MM.1S (cell line): ENCODE measurements around the gene HSD17B13.
"Not testable (repeated sequence)": the region's sequence is repeated elsewhere in the genome, so short reads cannot be mapped to it uniquely, and the experiment has no call there.

Experiments used
- DNase-seq: peaks from one replicate; pipeline ENCODE4 v3.0.0-alpha.2; 2015
- H2AFZ ChIP-seq: fragments of 300-600 bp; sonication (generic); 2 replicates; pipeline ENCODE4 v1.6.0; 2016; ENCODE audit warnings: antibody characterized with exemption, low read length
- H3F3A ChIP-seq: fragments of 300-600 bp; sonication (generic); 2 replicates; pipeline ENCODE4 v1.6.1; 2016; ENCODE audit warnings: mild to moderate bottlenecking, antibody characterized with exemption, low read length, moderate library complexity, mixed read lengths; ENCODE audit not compliant: insufficient read depth
- H3K27ac ChIP-seq: fragments of 300-600 bp; sonication (generic); 2 replicates; pipeline ENCODE4 v1.5.1; 2016; ENCODE audit warnings: mild to moderate bottlenecking, low read length
- H3K27me3 ChIP-seq: fragments of 300-600 bp; sonication (generic); replicated peaks from 2 replicates; pipeline ENCODE4 v1.6.0; 2016; ENCODE audit warnings: low read length; ENCODE audit not compliant: insufficient read depth
- H3K36me3 ChIP-seq: fragments of 300-600 bp; sonication (generic); replicated peaks from 2 replicates; pipeline ENCODE4 v1.6.1; 2016; ENCODE audit warnings: mild to moderate bottlenecking, low read length, mixed read lengths; ENCODE audit not compliant: insufficient read depth
- H3K4me1 ChIP-seq: fragments of 300-600 bp; sonication (generic); 2 replicates; pipeline ENCODE4 v1.6.1; 2016; ENCODE audit warnings: low read length, mixed read lengths
- H3K4me2 ChIP-seq: fragments of 300-600 bp; sonication (generic); 2 replicates; pipeline ENCODE4 v1.6.0; 2016; ENCODE audit warnings: low read depth, low read length
- H3K4me3 ChIP-seq: fragments of 300-600 bp; sonication (generic); 2 replicates; pipeline ENCODE4 v1.5.1; 2016; ENCODE audit warnings: low read length, mixed read lengths
- H3K79me2 ChIP-seq: fragments of 300-600 bp; sonication (generic); 2 replicates; pipeline ENCODE4 v1.6.1; 2016; ENCODE audit warnings: mixed run types, low read length, mixed read lengths
- H3K9ac ChIP-seq: fragments of 300-600 bp; sonication (generic); 2 replicates; pipeline ENCODE4 v1.6.1; 2016; ENCODE audit warnings: low read length, mixed read lengths
- H3K9me2 ChIP-seq: fragments of 300-600 bp; sonication (generic); replicated peaks from 2 replicates; pipeline ENCODE4 v1.6.1; 2016; ENCODE audit warnings: mild to moderate bottlenecking, low read length, mixed read lengths; ENCODE audit not compliant: insufficient read depth
- H3K9me3 ChIP-seq: fragments of 300-600 bp; sonication (generic); replicated peaks from 2 replicates; pipeline ENCODE4 v1.6.1; 2016; ENCODE audit warnings: mild to moderate bottlenecking, low read length, mixed read lengths; ENCODE audit not compliant: insufficient read depth
- H4K20me1 ChIP-seq: fragments of 300-600 bp; sonication (generic); 2 replicates; pipeline ENCODE4 v1.6.1; 2016; ENCODE audit warnings: mild to moderate bottlenecking, low read length, moderate library complexity, mixed read lengths; ENCODE audit not compliant: insufficient read depth
- CTCF ChIP-seq: fragments of 300-600 bp; sonication (generic); IDR thresholded peaks from 2 replicates; pipeline ENCODE4 v1.5.1; 2016; ENCODE audit warnings: antibody characterized with exemption, low read length, mixed read lengths
- EZH2 ChIP-seq: fragments of 300-600 bp; sonication (generic); optimal IDR thresholded peaks from 2 replicates; pipeline ENCODE3; 2017; ENCODE audit warnings: low read depth, mild to moderate bottlenecking, antibody characterized with exemption, low read length, mixed read lengths
- EZH2phosphoT487 ChIP-seq: fragments of 300-600 bp; sonication (generic); IDR thresholded peaks from 2 replicates; pipeline ENCODE4 v1.6.1; 2018; ENCODE audit warnings: antibody characterized with exemption, low read length

The HSD17B13 gene

GRCh38 chr4:87353592-87353991 lies 30.9 kb upstream of the HSD17B13 start:
- Histone ChIP-seq H2AFZ (no peak overlapping the region), H3K9me2 (no peaks in the 10 kb centered on the region), H3K36me3 (no peaks in the 10 kb centered on the region), H4K20me1 (no peaks in the 10 kb centered on the region), H3K4me2 (peak overlapping the region; percentile 38; the same call in 1 of the 2 replicates), H3F3A (peaks cover 6% of the 10 kb centered on the region; the same call in 1 of the 2 replicates), H3K4me3 (no peak overlapping the region), H3K79me2 (no peaks in the 10 kb centered on the region), H3K9me3 (no peaks in the 10 kb centered on the region), H3K27me3 (no peaks in the 10 kb centered on the region), H3K9ac (no peak overlapping the region), H3K27ac (0 out of 2 replicates have a peak overlapping the region, but pooled peaks have one; percentile 1), H3K4me1 (0 out of 2 replicates have a peak, but pooled peaks cover 5% of the 10 kb centered on the region)
- peak; percentile 61 for DNase-seq
- TF ChIP-seq EZH2 (no peak), CTCF (peak; percentile 81), EZH2phosphoT487 (no peak)

GRCh38 chr4:87345139-87345538 lies 22.5 kb upstream of the HSD17B13 start:
- Histone ChIP-seq H3K4me3 (no peak overlapping the region), H3F3A (0 out of 2 replicates have a peak, but pooled peaks cover 3% of the 10 kb centered on the region), H3K79me2 (no peaks in the 10 kb centered on the region), H2AFZ (no peak overlapping the region), H3K4me2 (no peak overlapping the region), H4K20me1 (no peaks in the 10 kb centered on the region), H3K4me1 (no peaks in the 10 kb centered on the region), H3K9ac (no peak overlapping the region), H3K9me2 (no peaks in the 10 kb centered on the region), H3K9me3 (no peaks in the 10 kb centered on the region), H3K36me3 (no peaks in the 10 kb centered on the region), H3K27ac (no peak overlapping the region), H3K27me3 (no peaks in the 10 kb centered on the region)
- no peak for TF ChIP-seq EZH2
- TF ChIP-seq EZH2phosphoT487 = no peak
- TF ChIP-seq CTCF = no peak
- no peak for DNase-seq

GRCh38 chr4:87342872-87343271 lies 20.2 kb upstream of the HSD17B13 start:
- no peak for DNase-seq
- Histone ChIP-seq H3K4me1 (no peaks in the 10 kb centered on the region), H3K9ac (no peak overlapping the region), H3K4me2 (no peak overlapping the region), H3K36me3 (no peaks in the 10 kb centered on the region), H3K4me3 (no peak overlapping the region), H4K20me1 (no peaks in the 10 kb centered on the region), H3K79me2 (no peaks in the 10 kb centered on the region), H3K27ac (no peak overlapping the region), H3K9me3 (no peaks in the 10 kb centered on the region), H3F3A (0 out of 2 replicates have a peak, but pooled peaks cover 3% of the 10 kb centered on the region), H3K9me2 (no peaks in the 10 kb centered on the region), H3K27me3 (no peaks in the 10 kb centered on the region), H2AFZ (no peak overlapping the region)
- no peak for TF ChIP-seq EZH2
- no peak for TF ChIP-seq EZH2phosphoT487
- TF ChIP-seq CTCF = no peak

GRCh38 chr4:87341954-87342635 lies 19.4 kb upstream of the HSD17B13 start:
- not testable (repeated sequence) for H3K9ac ChIP-seq, H2AFZ ChIP-seq, H3K36me3 ChIP-seq, H3K27me3 ChIP-seq, DNase-seq, H3K9me3 ChIP-seq, H3F3A ChIP-seq, H3K4me1 ChIP-seq, H3K27ac ChIP-seq, H4K20me1 ChIP-seq, H3K4me3 ChIP-seq, H3K9me2 ChIP-seq, H3K4me2 ChIP-seq, H3K79me2 ChIP-seq
